Measurements from ENCODE around the gene ENO1. TPM values are rescaled to one million over a fixed set of nuclear protein-coding genes. Genes with fewer than 3 reads are reported as not detected.

Gene ENO1
- total and polyA plus RNA-seq, 9 of the 15 experiments (the other 6 are each of a cell fraction or from before 2014, with no cell fraction given): 2,249 to 7,472 (median 2,868) TPM

DNA sequence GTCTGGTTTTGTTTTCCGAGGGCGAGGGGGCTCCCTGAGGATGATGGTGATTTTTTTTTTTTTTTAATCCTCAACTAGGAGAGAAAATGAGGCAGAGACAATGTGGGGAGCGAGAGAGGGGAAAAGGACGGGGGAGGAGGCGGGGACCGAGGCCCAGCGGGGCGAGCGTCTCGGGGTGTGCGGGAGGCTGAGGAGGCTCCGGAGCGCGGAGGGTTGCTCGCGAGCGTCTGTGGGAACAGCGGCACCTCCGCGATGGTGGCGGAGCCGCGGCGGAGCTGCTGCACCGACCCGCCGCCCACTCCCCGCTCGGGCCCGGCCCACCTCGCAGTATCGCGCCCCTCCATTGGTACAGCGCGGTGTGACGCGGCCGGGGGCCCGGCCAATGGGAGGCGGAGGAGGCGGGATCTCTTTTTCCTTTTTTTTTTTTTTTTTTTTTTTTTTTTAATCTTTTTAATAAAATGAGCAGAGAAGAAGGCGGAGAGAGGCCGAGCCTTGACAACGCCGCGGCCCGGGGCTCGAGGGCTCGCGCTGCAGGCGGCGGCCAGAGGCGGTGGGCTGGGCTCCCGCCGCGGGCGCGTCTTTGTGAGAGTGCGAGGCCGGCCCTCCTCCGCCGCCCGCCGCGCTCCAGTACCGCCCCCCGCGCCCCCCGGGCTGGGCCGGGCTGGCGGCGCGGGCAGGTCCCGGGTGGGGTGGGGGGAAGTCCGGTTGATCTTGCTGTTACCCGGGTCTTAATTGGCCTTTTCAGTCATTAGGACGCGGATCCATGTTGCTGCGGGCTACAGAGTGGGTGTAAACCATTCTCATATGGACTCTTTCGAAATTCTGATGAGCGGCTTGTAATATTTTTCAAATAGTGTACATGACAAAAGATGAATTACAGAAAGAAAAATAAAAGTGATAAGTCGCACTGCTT, 60.8 kb downstream of the ENO1 start, which contains the start of gene RERE (continued):
- TF ChIP-seq, protein P1, sequence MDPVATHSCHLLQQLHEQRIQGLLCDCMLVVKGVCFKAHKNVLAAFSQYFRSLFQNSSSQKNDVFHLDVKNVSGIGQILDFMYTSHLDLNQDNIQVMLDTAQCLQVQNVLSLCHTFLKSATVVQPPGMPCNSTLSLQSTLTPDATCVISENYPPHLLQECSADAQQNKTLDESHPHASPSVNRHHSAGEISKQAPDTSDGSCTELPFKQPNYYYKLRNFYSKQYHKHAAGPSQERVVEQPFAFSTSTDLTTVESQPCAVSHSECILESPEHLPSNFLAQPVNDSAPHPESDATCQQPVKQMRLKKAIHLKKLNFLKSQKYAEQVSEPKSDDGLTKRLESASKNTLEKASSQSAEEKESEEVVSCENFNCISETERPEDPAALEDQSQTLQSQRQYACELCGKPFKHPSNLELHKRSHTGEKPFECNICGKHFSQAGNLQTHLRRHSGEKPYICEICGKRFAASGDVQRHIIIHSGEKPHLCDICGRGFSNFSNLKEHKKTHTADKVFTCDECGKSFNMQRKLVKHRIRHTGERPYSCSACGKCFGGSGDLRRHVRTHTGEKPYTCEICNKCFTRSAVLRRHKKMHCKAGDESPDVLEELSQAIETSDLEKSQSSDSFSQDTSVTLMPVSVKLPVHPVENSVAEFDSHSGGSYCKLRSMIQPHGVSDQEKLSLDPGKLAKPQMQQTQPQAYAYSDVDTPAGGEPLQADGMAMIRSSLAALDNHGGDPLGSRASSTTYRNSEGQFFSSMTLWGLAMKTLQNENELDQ (CRISPR knock-in tag; IDR thresholded peaks at IDR 0.05; ENCODE audit: borderline replicate concordance): no peak
- TF ChIP-seq PTBP1 (IDR thresholded peaks at IDR 0.05; ENCODE audit: low read depth, low read length) (no peak), MAZ (CRISPR knock-in tag; conservative IDR thresholded peaks at IDR 0.05 in 1 of 2, IDR thresholded peaks at IDR 0.05 in 1 of 2) (peak; percentile 41 to 56; a peak in 1 of 4 replicates), SREBF1 (IDR thresholded peaks at IDR 0.05; ENCODE audit: borderline replicate concordance, low read depth, low read length) (no peak), POLR3A (IDR thresholded peaks at IDR 0.05; ENCODE audit: borderline replicate concordance, extremely low read depth, insufficient read depth, insufficient read length) (no peak), PYGO2 (tag; IDR thresholded peaks at IDR 0.05) (no peak), ZNF124 (CRISPR knock-in tag; IDR thresholded peaks at IDR 0.05) (no peak), CEBPB (tag; IDR thresholded peaks at IDR 0.05) (peak; percentile 64), DIDO1 (tag; IDR thresholded peaks at IDR 0.05; ENCODE audit: low read depth) (peak; percentile 23; the same call in 1 of the 2 replicates), PHB (CRISPR knock-in tag; IDR thresholded peaks at IDR 0.05) (no peak)
- TF ChIP-seq, protein P2, sequence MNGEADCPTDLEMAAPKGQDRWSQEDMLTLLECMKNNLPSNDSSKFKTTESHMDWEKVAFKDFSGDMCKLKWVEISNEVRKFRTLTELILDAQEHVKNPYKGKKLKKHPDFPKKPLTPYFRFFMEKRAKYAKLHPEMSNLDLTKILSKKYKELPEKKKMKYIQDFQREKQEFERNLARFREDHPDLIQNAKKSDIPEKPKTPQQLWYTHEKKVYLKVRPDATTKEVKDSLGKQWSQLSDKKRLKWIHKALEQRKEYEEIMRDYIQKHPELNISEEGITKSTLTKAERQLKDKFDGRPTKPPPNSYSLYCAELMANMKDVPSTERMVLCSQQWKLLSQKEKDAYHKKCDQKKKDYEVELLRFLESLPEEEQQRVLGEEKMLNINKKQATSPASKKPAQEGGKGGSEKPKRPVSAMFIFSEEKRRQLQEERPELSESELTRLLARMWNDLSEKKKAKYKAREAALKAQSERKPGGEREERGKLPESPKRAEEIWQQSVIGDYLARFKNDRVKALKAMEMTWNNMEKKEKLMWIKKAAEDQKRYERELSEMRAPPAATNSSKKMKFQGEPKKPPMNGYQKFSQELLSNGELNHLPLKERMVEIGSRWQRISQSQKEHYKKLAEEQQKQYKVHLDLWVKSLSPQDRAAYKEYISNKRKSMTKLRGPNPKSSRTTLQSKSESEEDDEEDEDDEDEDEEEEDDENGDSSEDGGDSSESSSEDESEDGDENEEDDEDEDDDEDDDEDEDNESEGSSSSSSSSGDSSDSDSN (IDR thresholded peaks at IDR 0.05; ENCODE audit: borderline replicate concordance in 1 of 2, low read depth in 2 of 2, low read length in 2 of 2): peak; percentile 10 to 94; a peak in 3 of 4 replicates
- TF ChIP-seq, protein P3, sequence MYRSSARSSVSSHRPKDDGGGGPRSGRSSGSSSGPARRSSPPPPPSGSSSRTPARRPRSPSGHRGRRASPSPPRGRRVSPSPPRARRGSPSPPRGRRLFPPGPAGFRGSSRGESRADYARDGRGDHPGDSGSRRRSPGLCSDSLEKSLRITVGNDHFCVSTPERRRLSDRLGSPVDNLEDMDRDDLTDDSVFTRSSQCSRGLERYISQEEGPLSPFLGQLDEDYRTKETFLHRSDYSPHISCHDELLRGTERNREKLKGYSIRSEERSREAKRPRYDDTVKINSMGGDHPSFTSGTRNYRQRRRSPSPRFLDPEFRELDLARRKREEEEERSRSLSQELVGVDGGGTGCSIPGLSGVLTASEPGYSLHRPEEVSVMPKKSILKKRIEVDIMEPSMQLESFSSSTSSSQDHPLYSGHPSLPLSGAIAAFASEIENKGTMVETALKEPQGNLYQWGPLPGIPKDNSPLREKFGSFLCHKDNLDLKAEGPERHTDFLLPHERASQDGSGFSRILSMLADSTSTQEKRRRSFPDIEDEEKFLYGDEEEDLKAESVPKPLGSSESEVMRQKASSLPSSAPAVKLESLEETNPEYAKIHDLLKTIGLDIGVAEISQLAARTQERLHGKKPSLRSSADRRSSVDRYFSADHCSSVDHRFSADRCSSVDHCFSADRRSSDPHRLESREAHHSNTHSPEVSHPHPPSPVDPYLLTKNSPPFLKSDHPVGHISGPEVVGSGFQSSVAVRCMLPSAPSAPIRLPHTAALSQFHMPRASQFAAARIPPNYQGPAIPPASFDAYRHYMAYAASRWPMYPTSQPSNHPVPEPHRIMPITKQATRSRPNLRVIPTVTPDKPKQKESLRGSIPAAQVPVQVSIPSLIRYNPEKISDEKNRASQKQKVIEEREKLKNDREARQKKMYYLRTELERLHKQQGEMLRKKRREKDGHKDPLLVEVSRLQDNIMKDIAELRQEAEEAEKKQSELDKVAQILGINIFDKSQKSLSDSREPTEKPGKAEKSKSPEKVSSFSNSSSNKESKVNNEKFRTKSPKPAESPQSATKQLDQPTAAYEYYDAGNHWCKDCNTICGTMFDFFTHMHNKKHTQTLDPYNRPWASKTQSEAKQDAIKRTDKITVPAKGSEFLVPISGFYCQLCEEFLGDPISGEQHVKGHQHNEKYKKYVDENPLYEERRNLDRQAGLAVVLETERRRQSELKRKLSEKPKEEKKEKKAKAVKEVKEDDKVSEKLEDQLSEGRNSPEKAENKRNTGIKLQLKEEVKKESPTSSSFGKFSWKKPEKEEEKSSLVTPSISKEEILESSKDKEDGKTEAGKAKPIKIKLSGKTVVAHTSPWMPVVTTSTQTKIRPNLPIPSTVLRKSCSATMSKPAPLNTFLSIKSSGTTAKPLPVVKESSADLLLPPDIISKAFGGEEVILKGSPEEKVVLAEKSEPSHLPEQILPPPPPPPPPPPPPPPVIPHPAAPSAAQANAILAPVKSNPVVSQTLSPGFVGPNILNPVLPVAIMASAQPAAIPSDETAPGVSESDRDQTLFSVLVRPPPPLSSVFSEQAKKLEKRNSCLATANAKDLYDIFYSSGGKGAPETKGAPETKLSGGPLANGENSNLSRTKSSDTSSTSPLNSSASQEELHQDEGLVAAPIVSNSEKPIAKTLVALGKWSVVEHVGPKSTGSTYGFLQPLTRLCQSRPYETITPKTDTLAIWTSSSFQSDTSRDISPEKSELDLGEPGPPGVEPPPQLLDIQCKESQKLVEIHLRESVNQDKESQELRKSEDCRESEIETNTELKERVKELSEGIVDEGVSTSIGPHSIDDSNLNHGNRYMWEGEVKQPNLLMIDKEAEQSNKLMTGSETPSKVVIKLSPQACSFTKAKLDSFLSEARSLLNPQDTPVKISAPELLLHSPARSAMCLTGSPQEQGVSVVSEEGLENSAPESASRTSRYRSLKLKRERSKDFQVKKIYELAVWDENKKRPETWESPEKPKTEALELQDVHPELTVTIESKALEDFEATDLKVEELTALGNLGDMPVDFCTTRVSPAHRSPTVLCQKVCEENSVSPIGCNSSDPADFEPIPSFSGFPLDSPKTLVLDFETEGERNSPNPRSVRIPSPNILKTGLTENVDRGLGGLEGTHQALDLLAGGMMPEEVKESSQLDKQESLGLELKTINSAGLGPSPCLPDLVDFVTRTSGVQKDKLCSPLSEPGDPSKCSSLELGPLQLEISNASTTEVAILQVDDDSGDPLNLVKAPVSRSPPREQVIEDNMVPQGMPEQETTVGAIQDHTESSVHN (IDR thresholded peaks at IDR 0.05; ENCODE audit: borderline replicate concordance in 1 of 2, low read depth in 1 of 2): no peak
